Measurements from ENCODE around the gene CNDP2. TPM values are rescaled to one million over a fixed set of nuclear protein-coding genes. Genes with fewer than 3 reads are reported as not detected.

CNDP2 gene
- total RNA-seq, 1 donor from 2014 or later, result 197 TPM

DNA sequence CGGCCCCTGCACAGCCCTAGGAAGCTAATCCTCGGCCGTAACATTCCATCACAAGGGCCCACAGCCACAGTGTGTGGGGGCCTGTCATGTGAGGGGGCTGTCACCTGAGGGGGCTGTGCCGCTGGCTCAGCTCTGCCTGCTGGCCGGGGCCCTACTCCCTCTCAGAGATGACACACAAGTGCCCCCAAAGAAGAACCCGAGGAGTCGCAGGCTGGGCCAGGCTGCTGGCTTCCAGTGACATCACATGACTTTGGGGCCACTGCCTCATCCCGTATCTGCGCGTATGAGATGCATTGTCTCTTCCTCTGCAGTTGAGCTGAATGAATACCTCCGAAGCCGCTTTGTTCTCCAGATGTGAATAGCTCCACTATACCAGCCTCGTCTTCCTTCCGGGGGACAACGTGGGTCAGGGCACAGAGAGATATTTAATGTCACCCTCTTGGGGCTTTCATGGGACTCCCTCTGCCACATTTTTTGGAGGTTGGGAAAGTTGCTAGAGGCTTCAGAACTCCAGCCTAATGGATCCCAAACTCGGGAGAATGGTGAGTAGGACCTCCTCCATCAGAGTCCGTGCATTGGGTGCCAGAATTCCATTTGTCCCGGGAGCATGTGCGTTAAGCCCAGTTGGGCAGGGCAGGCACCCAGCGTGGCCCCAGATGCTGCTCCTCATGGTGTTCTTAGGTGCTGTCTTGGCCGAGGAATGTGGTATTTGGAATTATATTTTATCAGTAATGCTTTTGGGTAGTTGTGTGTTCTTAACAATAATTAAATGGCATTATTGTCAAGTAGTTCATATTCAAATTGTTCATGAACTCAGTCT, 38.2 kb downstream of the CNDP2 start, which contains the start of gene CNDP1:
CNDP1 (plus strand) TSS at position 351 of the 820 bp plus-strand sequence; CDS start at position 519, 168 bp downstream.
- Mint-ChIP-seq H3K4me1 (ENCODE audit: unreplicated experiment) (peaks cover 4% of the 10 kb centered on the region), H3K27me3 (no peaks in the 10 kb centered on the region), H3K27ac (no peak within 1 kb of the TSS), H3K36me3 (no peaks in the 10 kb centered on the region), H3K9me3 (peaks cover 6% of the 10 kb centered on the region), H3K4me3 (no peak within 1 kb of the TSS)
- no peak for DNase-seq (ENCODE audit: extremely low spot score, unreplicated experiment)
- no peak for TF ChIP-seq CTCF (conservative IDR thresholded peaks at IDR 0.05)

DNA sequence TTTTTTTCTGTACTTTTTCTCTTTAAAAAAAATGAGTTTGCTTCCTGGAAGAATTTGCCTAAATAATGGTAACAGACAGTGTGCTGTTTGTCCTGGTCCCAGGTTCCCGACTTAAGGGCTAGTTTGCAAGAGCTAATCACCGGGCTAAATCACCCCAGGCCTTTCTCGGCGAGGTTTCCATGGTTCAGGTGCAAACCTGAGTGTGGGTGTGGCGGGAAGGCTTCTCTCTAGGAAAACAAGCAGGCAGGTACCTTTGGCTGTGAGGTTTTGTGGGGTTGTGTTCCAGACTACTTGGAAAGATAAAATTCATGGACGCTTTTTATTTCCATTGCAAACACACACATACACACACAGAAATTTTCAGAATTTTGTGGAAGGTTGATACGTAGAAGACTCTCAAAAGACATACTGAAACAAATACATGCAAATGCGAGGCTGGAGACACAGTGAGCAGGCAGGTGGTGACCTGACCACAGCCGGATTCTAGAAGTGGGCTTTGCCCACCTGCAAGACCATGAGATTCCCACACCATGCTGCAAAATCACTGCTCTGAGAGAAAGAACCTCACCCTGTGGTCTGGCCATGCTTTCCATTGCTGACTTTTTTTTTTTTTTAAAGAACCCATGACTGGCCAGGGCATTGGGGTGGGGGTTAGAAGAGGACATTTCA, 39.0 kb downstream of the CNDP2 start:
- no peak for TF ChIP-seq CTCF (conservative IDR thresholded peaks at IDR 0.05)
- Mint-ChIP-seq H3K9me3 (peaks cover 6% of the 10 kb centered on the region), H3K4me1 (ENCODE audit: unreplicated experiment) (peaks cover 4% of the 10 kb centered on the region), H3K27ac (no peak overlapping the region), H3K27me3 (peaks cover 3% of the 10 kb centered on the region), H3K4me3 (no peak overlapping the region), H3K36me3 (no peaks in the 10 kb centered on the region)
- DNase-seq (ENCODE audit: extremely low spot score, unreplicated experiment), result no peak

DNA sequence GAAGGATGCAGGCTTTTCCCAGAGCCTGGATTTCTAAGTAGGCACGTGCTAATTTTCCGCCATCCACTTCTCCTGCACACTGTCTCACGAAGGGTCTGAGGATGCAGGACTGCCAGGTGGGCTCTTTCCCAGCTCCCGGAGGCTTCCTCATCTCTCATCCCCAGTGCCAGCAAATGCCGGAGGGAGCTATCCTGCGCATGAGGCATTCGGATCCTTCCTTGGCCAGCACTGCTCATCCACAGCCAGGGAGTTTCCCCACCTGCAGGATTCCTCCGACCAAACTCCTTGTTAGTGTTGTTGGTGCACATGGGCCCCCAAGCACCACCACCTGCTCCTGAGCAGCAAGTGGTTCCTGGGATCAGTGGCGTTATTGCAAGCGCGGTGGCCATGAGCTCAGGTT, 43.1 kb downstream of the CNDP2 start:
- peaks cover 6% of the 10 kb centered on the region for H3K9me3 Mint-ChIP-seq
- DNase-seq (ENCODE audit: extremely low spot score, unreplicated experiment), result no peak
- H3K27ac Mint-ChIP-seq, result no peak overlapping the region
- peaks cover 14% of the 10 kb centered on the region for H3K4me1 Mint-ChIP-seq (ENCODE audit: unreplicated experiment)
- peaks cover 3% of the 10 kb centered on the region for H3K27me3 Mint-ChIP-seq
- H3K4me3 Mint-ChIP-seq, result no peak overlapping the region
- no peaks in the 10 kb centered on the region for H3K36me3 Mint-ChIP-seq
- TF ChIP-seq CTCF (conservative IDR thresholded peaks at IDR 0.05), result no peak

- Mint-ChIP-seq H3K27me3 (peaks cover 3% of the 10 kb centered on the region), H3K9me3 (peaks cover 6% of the 10 kb centered on the region), H3K36me3 (no peaks in the 10 kb centered on the region), H3K27ac (no peak overlapping the region), H3K4me1 (ENCODE audit: unreplicated experiment) (peaks cover 10% of the 10 kb centered on the region), H3K4me3 (no peak overlapping the region)
- DNase-seq (ENCODE audit: extremely low spot score, unreplicated experiment), result no peak
- no peak for TF ChIP-seq CTCF (conservative IDR thresholded peaks at IDR 0.05)
Measured at GRCh38 chr18:74540652-74541421, 44.7 kb downstream of the CNDP2 start.

DNA sequence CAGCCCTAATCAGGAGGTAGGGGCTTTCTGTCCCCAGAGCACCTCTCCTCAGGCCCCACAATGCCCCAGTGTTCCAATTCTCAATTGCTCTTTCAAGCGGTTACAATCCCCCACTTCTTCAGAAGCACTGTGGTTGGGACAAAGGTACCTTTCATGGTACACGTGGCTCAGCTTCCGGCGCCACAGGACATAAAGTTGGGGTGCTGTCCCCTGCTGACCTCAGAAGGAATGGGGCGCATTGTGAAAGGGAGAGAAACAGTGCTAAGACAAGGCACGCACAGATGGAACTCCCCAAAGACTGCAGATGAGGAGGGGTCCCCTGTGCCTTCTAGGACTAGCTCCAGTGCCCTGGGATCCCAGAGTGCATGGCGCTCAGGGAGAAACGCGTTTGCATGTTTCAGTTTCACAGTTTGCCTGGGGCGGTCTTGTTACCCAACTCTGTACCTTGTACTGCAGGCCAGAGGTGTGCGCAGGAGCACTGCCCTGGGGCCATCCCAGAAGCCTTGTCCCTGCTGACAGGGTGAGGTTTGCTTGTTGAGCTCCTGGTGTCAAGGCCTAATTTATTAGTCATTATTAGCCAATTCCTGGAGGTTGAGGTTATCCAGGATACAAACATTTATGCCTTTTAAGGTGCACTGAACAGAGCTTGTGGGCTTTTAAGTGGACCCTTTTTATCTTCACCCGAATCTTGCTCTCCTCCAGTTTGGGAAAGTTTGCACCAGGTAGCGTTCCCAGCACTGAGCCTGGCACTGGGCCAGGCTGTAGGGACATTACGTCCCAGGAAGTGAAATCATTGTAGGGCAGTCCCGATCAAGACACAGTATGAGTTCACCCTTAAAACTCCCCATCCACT, 45.8 kb downstream of the CNDP2 start:
- Mint-ChIP-seq H3K4me1 (ENCODE audit: unreplicated experiment) (peaks cover 14% of the 10 kb centered on the region), H3K9me3 (peaks cover 4% of the 10 kb centered on the region), H3K27me3 (peaks cover 3% of the 10 kb centered on the region), H3K4me3 (no peak overlapping the region), H3K27ac (no peak overlapping the region), H3K36me3 (no peaks in the 10 kb centered on the region)
- TF ChIP-seq CTCF (conservative IDR thresholded peaks at IDR 0.05), result no peak
- DNase-seq (ENCODE audit: extremely low spot score, unreplicated experiment), result no peak

Measured in type B pancreatic cell (in vitro differentiated cells).